Osteoblast (primary cell): Measurements from ENCODE around the gene LRRK1. TPM values are rescaled to one million over a fixed set of nuclear protein-coding genes. Genes with fewer than 3 reads are reported as not detected.

Source experiments
- DNase-seq: peaks from one replicate; pipeline ENCODE4 v3.0.0; 2011; ENCODE audit warnings: low spot score, mixed read lengths; ENCODE audit not compliant: insufficient read length; ENCODE audit errors: missing footprints
- H2AFZ ChIP-seq: 2 replicates; pipeline ENCODE4 v1.6.0; 2011; ENCODE audit warnings: mild to moderate bottlenecking, low read length
- H3K27ac ChIP-seq: 2 replicates; pipeline ENCODE4 v1.5.1; 2011; ENCODE audit warnings: mild to moderate bottlenecking, low read depth, low read length, moderate library complexity
- H3K27me3 ChIP-seq: 2 replicates; pipeline ENCODE4 v1.6.0; 2012; ENCODE audit warnings: mild to moderate bottlenecking, control low read depth, inconsistent platforms, low read length, moderate library complexity; ENCODE audit not compliant: insufficient read depth
- H3K36me3 ChIP-seq: 2 replicates; pipeline ENCODE4 v1.5.1; 2011; ENCODE audit warnings: mild to moderate bottlenecking, low read length, control low read depth, moderate library complexity; ENCODE audit not compliant: insufficient read depth
- H3K4me1 ChIP-seq: 2 replicates; pipeline ENCODE4 v1.5.1; 2011; ENCODE audit warnings: mild to moderate bottlenecking, low read length, control low read depth, moderate library complexity; ENCODE audit not compliant: insufficient read depth
- H3K4me2 ChIP-seq: 2 replicates; pipeline ENCODE4 v1.6.0; 2011; ENCODE audit warnings: mild to moderate bottlenecking, low read length; ENCODE audit not compliant: insufficient read depth
- H3K4me3 ChIP-seq: fragments of 200-600 bp; sonication (generic); 3 replicates; pipeline ENCODE4 v1.5.1; 2012; ENCODE audit warnings: mild to moderate bottlenecking, low read length, inconsistent platforms; ENCODE audit not compliant: insufficient read depth
- H3K79me2 ChIP-seq: 2 replicates; pipeline ENCODE4 v1.6.0; 2012; ENCODE audit warnings: mild to moderate bottlenecking, low read length, control low read depth, inconsistent platforms; ENCODE audit not compliant: insufficient read depth
- H3K9me3 ChIP-seq: 2 replicates; pipeline ENCODE4 v1.5.1; 2011; ENCODE audit warnings: low read depth, low read length, control low read depth
- H4K20me1 ChIP-seq: 2 replicates; pipeline ENCODE4 v1.6.0; 2012; ENCODE audit warnings: mild to moderate bottlenecking, low read length, control low read depth; ENCODE audit not compliant: insufficient read depth
- total RNA-seq: library from RNA; depleted of rRNA; stranded (reverse); fragments of >200 nt; gene quantifications from 2 replicates; pipeline ENCODE4 v1.2.3, GENCODE V29; 2012
- TF ChIP-seq, protein P1 (sequence below): IDR thresholded peaks from 2 replicates; pipeline ENCODE4 v1.5.1; 2011; ENCODE audit warnings: mild to moderate bottlenecking, low read depth, low read length, moderate library complexity; ENCODE audit errors: extremely low read depth

The LRRK1 gene
- total RNA-seq, 1 donor: 15.2 TPM

GRCh38 chr15:101057841-101058407, 138.8 kb downstream of the LRRK1 start:
- peak; percentile 46 for DNase-seq
- TF ChIP-seq, protein P1, sequence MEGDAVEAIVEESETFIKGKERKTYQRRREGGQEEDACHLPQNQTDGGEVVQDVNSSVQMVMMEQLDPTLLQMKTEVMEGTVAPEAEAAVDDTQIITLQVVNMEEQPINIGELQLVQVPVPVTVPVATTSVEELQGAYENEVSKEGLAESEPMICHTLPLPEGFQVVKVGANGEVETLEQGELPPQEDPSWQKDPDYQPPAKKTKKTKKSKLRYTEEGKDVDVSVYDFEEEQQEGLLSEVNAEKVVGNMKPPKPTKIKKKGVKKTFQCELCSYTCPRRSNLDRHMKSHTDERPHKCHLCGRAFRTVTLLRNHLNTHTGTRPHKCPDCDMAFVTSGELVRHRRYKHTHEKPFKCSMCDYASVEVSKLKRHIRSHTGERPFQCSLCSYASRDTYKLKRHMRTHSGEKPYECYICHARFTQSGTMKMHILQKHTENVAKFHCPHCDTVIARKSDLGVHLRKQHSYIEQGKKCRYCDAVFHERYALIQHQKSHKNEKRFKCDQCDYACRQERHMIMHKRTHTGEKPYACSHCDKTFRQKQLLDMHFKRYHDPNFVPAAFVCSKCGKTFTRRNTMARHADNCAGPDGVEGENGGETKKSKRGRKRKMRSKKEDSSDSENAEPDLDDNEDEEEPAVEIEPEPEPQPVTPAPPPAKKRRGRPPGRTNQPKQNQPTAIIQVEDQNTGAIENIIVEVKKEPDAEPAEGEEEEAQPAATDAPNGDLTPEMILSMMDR: no peak
- H3K4me3 ChIP-seq: no peak overlapping the region
- H3K36me3 ChIP-seq: peaks cover 68% of the 10 kb centered on the region
- H3K27me3 ChIP-seq: no peaks in the 10 kb centered on the region
- H3K4me1 ChIP-seq: no peaks in the 10 kb centered on the region
- H3K9me3 ChIP-seq: no peaks in the 10 kb centered on the region
- H3K27ac ChIP-seq: no peak overlapping the region
- H3K4me2 ChIP-seq: no peak overlapping the region
- H2AFZ ChIP-seq: no peak overlapping the region
- H4K20me1 ChIP-seq: no peaks in the 10 kb centered on the region
- no peaks in the 10 kb centered on the region for H3K79me2 ChIP-seq

- Histone ChIP-seq H3K36me3 (peaks cover 60% of the 10 kb centered on the region), H2AFZ (no peak overlapping the region), H3K9me3 (no peaks in the 10 kb centered on the region), H3K4me1 (no peaks in the 10 kb centered on the region), H3K79me2 (no peaks in the 10 kb centered on the region), H4K20me1 (no peaks in the 10 kb centered on the region), H3K27me3 (no peaks in the 10 kb centered on the region), H3K4me2 (no peak overlapping the region), H3K4me3 (no peak overlapping the region), H3K27ac (no peak overlapping the region)
- DNase-seq: peak; percentile 38
- TF ChIP-seq, protein P1: no peak
Observed at GRCh38 chr15:101058735-101059134, 139.6 kb downstream of the LRRK1 start.

DNA sequence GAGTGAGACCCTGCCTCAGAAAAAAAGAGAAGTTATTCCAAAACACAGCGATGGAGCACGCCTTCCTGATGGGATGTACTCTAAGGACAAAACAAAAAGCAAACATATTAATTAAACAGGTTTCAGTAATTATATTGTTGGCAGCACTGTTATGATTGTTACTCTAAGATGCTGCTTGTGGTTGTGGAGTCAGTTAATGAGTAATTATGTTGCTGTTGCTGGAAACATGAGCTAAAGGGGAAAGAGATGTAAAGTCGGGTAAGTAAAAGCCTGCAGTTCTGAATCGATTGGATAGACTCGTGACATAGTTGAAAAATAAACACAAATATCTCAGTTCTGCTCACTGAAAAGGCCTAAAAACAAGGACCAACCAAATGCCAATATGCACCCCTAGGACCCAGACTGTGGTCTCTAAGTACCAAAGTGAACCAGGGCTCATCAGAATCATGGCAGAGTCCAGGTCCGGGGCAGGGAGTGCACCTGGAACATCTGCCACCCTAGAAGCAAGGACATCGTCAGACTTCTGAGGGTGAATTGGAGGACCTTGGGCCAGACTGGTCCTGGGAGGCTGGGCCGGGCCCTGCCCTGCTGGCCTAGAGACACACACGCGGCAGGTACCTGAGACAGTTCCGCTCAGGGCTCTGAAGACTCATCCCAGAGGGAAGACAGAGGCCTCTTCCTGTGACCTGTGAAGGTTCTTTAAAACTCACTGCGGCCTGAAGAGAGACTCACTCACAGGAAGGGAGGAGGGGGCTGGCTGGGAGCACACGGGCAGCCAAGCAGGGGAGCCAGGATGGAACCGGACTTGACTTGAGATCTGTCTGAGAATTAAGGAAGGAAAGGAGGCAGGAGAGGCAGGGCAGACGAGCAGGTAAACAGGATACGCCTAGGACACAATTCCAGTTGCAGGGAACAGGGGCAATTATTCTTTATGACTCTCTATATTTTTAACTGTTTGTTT, 140.5 kb downstream of the LRRK1 start:
- peak; percentile 55 for DNase-seq
- Histone ChIP-seq H3K4me3 (no peak overlapping the region), H3K79me2 (no peaks in the 10 kb centered on the region), H3K9me3 (no peaks in the 10 kb centered on the region), H3K27ac (no peak overlapping the region), H3K36me3 (peaks cover 57% of the 10 kb centered on the region), H2AFZ (no peak overlapping the region), H3K4me2 (no peak overlapping the region), H3K4me1 (no peaks in the 10 kb centered on the region), H3K27me3 (no peaks in the 10 kb centered on the region), H4K20me1 (no peaks in the 10 kb centered on the region)
- TF ChIP-seq, protein P1: no peak
